Liver (tissue), 3 donors: ENCODE data around the gene SRGAP2.
"Not testable (repeated sequence)": the region's sequence is repeated elsewhere in the genome, so short reads cannot be mapped to it uniquely, and the experiment has no call there.

Experiments
- CTCF ChIP-seq: fragments of 150-350 bp; IDR thresholded peaks from 2 replicates; pipeline ENCODE4 v1.5.1; 2017; ENCODE audit warnings: improper control_type of control experiment, low read depth, low read length; ENCODE audit not compliant: missing input control
- EGR1 ChIP-seq, 2 donors: IDR thresholded peaks; 2 replicates each; pipeline ENCODE4 v1.6.1; 2016 to 2018; ENCODE audit warnings: antibody characterized with exemption in 2 of 2, low read depth in 2 of 2
- RXRA ChIP-seq, 2 donors: IDR thresholded peaks; 2 replicates each; pipeline ENCODE4 v1.6.1; 2017 to 2018; ENCODE audit warnings: antibody characterized with exemption in 2 of 2, mild to moderate bottlenecking in 1 of 2
- SP1 ChIP-seq: IDR thresholded peaks from 2 replicates; pipeline ENCODE4 v1.6.1; 2018; ENCODE audit warnings: antibody characterized with exemption, mild to moderate bottlenecking
- TF ChIP-seq, protein P1 (sequence below): IDR thresholded peaks from 2 replicates; pipeline ENCODE4 v1.6.1; 2016; ENCODE audit warnings: antibody characterized with exemption, mild to moderate bottlenecking
- donor health status: healthy.
- donor health status: healthy.

DNA sequence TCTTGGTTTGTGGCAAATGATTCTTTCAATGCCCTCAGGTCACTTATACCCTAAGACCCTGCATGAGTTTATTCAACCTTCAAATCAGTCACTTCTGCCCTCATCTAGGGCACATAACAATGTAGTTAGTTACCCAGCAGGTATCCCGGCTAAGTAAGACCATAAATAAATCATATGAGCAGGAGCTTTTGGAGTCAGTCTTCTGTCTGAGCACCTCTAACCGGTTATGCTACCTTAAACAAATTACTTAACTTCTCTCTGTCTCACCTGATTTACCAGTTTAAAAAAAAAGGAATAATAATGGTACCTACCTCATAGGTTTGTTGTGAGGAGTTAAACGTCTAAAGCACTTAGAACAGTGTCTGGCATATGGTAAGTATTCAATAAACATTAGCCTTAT, 17.6 kb upstream of the SRGAP2 start:
- TF ChIP-seq, protein P1, sequence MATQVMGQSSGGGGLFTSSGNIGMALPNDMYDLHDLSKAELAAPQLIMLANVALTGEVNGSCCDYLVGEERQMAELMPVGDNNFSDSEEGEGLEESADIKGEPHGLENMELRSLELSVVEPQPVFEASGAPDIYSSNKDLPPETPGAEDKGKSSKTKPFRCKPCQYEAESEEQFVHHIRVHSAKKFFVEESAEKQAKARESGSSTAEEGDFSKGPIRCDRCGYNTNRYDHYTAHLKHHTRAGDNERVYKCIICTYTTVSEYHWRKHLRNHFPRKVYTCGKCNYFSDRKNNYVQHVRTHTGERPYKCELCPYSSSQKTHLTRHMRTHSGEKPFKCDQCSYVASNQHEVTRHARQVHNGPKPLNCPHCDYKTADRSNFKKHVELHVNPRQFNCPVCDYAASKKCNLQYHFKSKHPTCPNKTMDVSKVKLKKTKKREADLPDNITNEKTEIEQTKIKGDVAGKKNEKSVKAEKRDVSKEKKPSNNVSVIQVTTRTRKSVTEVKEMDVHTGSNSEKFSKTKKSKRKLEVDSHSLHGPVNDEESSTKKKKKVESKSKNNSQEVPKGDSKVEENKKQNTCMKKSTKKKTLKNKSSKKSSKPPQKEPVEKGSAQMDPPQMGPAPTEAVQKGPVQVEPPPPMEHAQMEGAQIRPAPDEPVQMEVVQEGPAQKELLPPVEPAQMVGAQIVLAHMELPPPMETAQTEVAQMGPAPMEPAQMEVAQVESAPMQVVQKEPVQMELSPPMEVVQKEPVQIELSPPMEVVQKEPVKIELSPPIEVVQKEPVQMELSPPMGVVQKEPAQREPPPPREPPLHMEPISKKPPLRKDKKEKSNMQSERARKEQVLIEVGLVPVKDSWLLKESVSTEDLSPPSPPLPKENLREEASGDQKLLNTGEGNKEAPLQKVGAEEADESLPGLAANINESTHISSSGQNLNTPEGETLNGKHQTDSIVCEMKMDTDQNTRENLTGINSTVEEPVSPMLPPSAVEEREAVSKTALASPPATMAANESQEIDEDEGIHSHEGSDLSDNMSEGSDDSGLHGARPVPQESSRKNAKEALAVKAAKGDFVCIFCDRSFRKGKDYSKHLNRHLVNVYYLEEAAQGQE, result not testable (repeated sequence)
- TF ChIP-seq RXRA (IDR thresholded peaks at IDR 0.05); CTCF; EGR1 (IDR thresholded peaks at IDR 0.05; ENCODE audit: low read depth in 2 of 2); SP1: not testable (repeated sequence)
